ENCODE results near the gene GALR3. TPM values are rescaled to one million over a fixed set of nuclear protein-coding genes. Genes with fewer than 3 reads are reported as not detected.

The GALR3 gene
- total RNA-seq, 2 donors from 2014 or later = not detected

GRCh38 chr22:37844904-37845329, 21.7 kb downstream of the GALR3 start:
- Histone ChIP-seq H3K27me3 (no peaks in the 10 kb centered on the region), H3K9me3 (no peaks in the 10 kb centered on the region), H3K4me1 (peaks cover 39% of the 10 kb centered on the region), H3K27ac (peak overlapping the region in 3 of 4 donors; percentile 80 to 98 (median 89)), H3K36me3 (replicated peaks in 1 of 2; ENCODE audit: insufficient read depth in 1 of 2, low read depth in 2 of 2) (no peaks in the 10 kb centered on the region), H3K4me3 (peak overlapping the region in 1 of 2 donors; percentile 18)
- TF ChIP-seq POLR2A (IDR thresholded peaks at IDR 0.05) (no peak), CTCF (IDR thresholded peaks at IDR 0.05) (no peak)
- WGBS, 2 donors = 51 to 65% methylated on average over 6 of the region's 6 CpGs
- intact Hi-C loops (cut with DNase I) = no loop called here
- ATAC-seq = no peak
- no peak for DNase-seq

GRCh38 chr22:37846433-37846832, 23.3 kb downstream of the GALR3 start:
- TF ChIP-seq POLR2A (IDR thresholded peaks at IDR 0.05) = no peak
- no peak for TF ChIP-seq CTCF (IDR thresholded peaks at IDR 0.05)
- Histone ChIP-seq H3K36me3 (replicated peaks in 1 of 2; ENCODE audit: insufficient read depth in 1 of 2, low read depth in 2 of 2) (peaks cover 0 to 1% of the 10 kb centered on the region in 2 donors), H3K4me3 (no peak overlapping the region), H3K27ac (no peak overlapping the region), H3K4me1 (peaks cover 44% of the 10 kb centered on the region), H3K27me3 (no peaks in the 10 kb centered on the region), H3K9me3 (no peaks in the 10 kb centered on the region)
- ATAC-seq = no peak
- DNase-seq = no peak
- WGBS, 2 donors = 86 to 95% methylated on average over 2 of the region's 2 CpGs
- intact Hi-C loops (cut with DNase I) = no loop called here

GRCh38 chr22:37848587-37849088, 25.5 kb downstream of the GALR3 start:
- Histone ChIP-seq H3K4me3 (peak overlapping the region; percentile 86 to 91), H3K27ac (peak overlapping the region; percentile 75 to 95 (median 88)), H3K36me3 (replicated peaks in 1 of 2; ENCODE audit: insufficient read depth in 1 of 2, low read depth in 2 of 2) (peaks cover 0 to 9% of the 10 kb centered on the region in 2 donors), H3K9me3 (no peaks in the 10 kb centered on the region), H3K27me3 (no peaks in the 10 kb centered on the region), H3K4me1 (peaks cover 47% of the 10 kb centered on the region)
- intact Hi-C loops (cut with DNase I) = no loop called here
- DNase-seq (no peak), ATAC-seq (no peak)
- TF ChIP-seq CTCF (IDR thresholded peaks at IDR 0.05) = no peak
- 27 to 30% methylated on average over 27 of the region's 27 CpGs for WGBS, 2 donors

GRCh38 chr22:37849089-37849751, 26.0 kb downstream of the GALR3 start, which contains the start of gene EIF3L:
Gene EIF3L (plus strand): TSS chr22:37849419. CDS start chr22:37849450, 31 bp downstream.
- 0 to 2% methylated on average over 8 to 49 of the region's 49 CpGs for WGBS, 2 donors
- TF ChIP-seq CTCF (IDR thresholded peaks at IDR 0.05) (no peak), POLR2A (IDR thresholded peaks at IDR 0.05) (peak; percentile 83 to 95 (median 95))
- Histone ChIP-seq H3K9me3 (no peaks in the 10 kb centered on the region), H3K4me3 (peak within 1 kb of the TSS; percentile 86 to 91), H3K27ac (peak within 1 kb of the TSS; percentile 75 to 95 (median 88)), H3K27me3 (no peaks in the 10 kb centered on the region), H3K4me1 (peaks cover 53% of the 10 kb centered on the region), H3K36me3 (replicated peaks in 1 of 2; ENCODE audit: insufficient read depth in 1 of 2, low read depth in 2 of 2) (peaks cover 0 to 9% of the 10 kb centered on the region in 2 donors)
- DNase-seq (peak; percentile 89 to 93 (median 92)), ATAC-seq (peak; percentile 75)
- intact Hi-C loops (cut with DNase I) = no loop called here
